Neutrophil (primary cell): ENCODE data around the gene LCN12.

Experiments used
- H3K27ac ChIP-seq: fragments of 200-600 bp; sonication (generic); 2 replicates; pipeline ENCODE4 v1.5.1; 2016; ENCODE audit warnings: mild to moderate bottlenecking, moderate library complexity
- H3K27me3 ChIP-seq: fragments of 200-600 bp; sonication (generic); 2 replicates; pipeline ENCODE4 v1.6.0; 2016; ENCODE audit warnings: mild to moderate bottlenecking
- H3K36me3 ChIP-seq: fragments of 200-600 bp; sonication (generic); 2 replicates; pipeline ENCODE4 v1.5.1; 2017
- H3K4me1 ChIP-seq, 2 experiments: fragments of 200-600 bp in 1 of 2; sonication (generic) in 1 of 2; 1 replicate in 1 of 2; 2 replicates in 1 of 2; pipeline versions ENCODE4 v1.5.1 to v1.6.1; 2013 to 2016; ENCODE audit warnings: low read depth in 1 of 2, low read length in 1 of 2, mild to moderate bottlenecking in 1 of 2, moderate library complexity in 1 of 2; ENCODE audit not compliant: control insufficient read depth in 1 of 2, insufficient read depth in 1 of 2
- H3K4me3 ChIP-seq, 2 experiments: fragments of 200-600 bp in 1 of 2; sonication (generic) in 1 of 2; 1 replicate in 1 of 2; 2 replicates in 1 of 2; pipeline ENCODE4 v1.5.1; 2013 to 2016; ENCODE audit warnings: low read depth in 1 of 2, low read length in 1 of 2, mild to moderate bottlenecking in 1 of 2, moderate library complexity in 1 of 2
- H3K9me3 ChIP-seq: fragments of 200-600 bp; sonication (generic); 2 replicates; pipeline ENCODE4 v1.5.1; 2016
- CTCF ChIP-seq: fragments of 200-600 bp; sonication (generic); IDR thresholded peaks from 2 replicates; pipeline ENCODE4 v1.5.1; 2016; ENCODE audit warnings: antibody characterized with exemption

The LCN12 gene

GRCh38 chr9:136920069-136920468, 32.0 kb upstream of the LCN12 start:
- H3K36me3 ChIP-seq: peaks cover 44% of the 10 kb centered on the region
- no peaks in the 10 kb centered on the region for H3K27me3 ChIP-seq
- no peak for TF ChIP-seq CTCF
- no peak overlapping the region for H3K4me3 ChIP-seq
- H3K27ac ChIP-seq: no peak overlapping the region
- H3K9me3 ChIP-seq: no peaks in the 10 kb centered on the region
- H3K4me1 ChIP-seq: peaks cover 32 to 33% of the 10 kb centered on the region in 2 experiments

- H3K27ac ChIP-seq: no peak overlapping the region
- H3K27me3 ChIP-seq: no peaks in the 10 kb centered on the region
- no peak overlapping the region for H3K4me3 ChIP-seq
- peaks cover 51% of the 10 kb centered on the region for H3K36me3 ChIP-seq
- no peaks in the 10 kb centered on the region for H3K9me3 ChIP-seq
- no peak for TF ChIP-seq CTCF
- peaks cover 25 to 26% of the 10 kb centered on the region in 2 experiments for H3K4me1 ChIP-seq
Observed at GRCh38 chr9:136920734-136921231, 31.3 kb upstream of the LCN12 start.

GRCh38 chr9:136921307-136921706, 30.8 kb upstream of the LCN12 start:
- peaks cover 20 to 21% of the 10 kb centered on the region in 2 experiments for H3K4me1 ChIP-seq
- H3K27me3 ChIP-seq: no peaks in the 10 kb centered on the region
- peaks cover 57% of the 10 kb centered on the region for H3K36me3 ChIP-seq
- H3K27ac ChIP-seq: no peak overlapping the region
- no peak overlapping the region for H3K4me3 ChIP-seq
- no peaks in the 10 kb centered on the region for H3K9me3 ChIP-seq
- no peak for TF ChIP-seq CTCF

GRCh38 chr9:136921718-136922117, 30.4 kb upstream of the LCN12 start:
- Histone ChIP-seq H3K27me3 (no peaks in the 10 kb centered on the region), H3K4me1 (peaks cover 16 to 17% of the 10 kb centered on the region in 2 experiments), H3K36me3 (peaks cover 61% of the 10 kb centered on the region), H3K27ac (no peak overlapping the region), H3K4me3 (no peak overlapping the region), H3K9me3 (no peaks in the 10 kb centered on the region)
- no peak for TF ChIP-seq CTCF

GRCh38 chr9:136922540-136922939, 29.5 kb upstream of the LCN12 start:
- no peak for TF ChIP-seq CTCF
- H3K9me3 ChIP-seq: no peaks in the 10 kb centered on the region
- H3K27ac ChIP-seq: no peak overlapping the region
- H3K4me1 ChIP-seq: peaks cover 8% of the 10 kb centered on the region in 2 experiments
- H3K36me3 ChIP-seq: peaks cover 69% of the 10 kb centered on the region
- H3K27me3 ChIP-seq: no peaks in the 10 kb centered on the region
- H3K4me3 ChIP-seq: no peak overlapping the region

GRCh38 chr9:136923881-136924280, 28.2 kb upstream of the LCN12 start:
- Histone ChIP-seq H3K27ac (no peak overlapping the region), H3K4me1 (peaks cover 8 to 9% of the 10 kb centered on the region in 2 experiments), H3K9me3 (no peaks in the 10 kb centered on the region), H3K27me3 (no peaks in the 10 kb centered on the region), H3K4me3 (no peak overlapping the region), H3K36me3 (peaks cover 70% of the 10 kb centered on the region)
- TF ChIP-seq CTCF: no peak
